ENCODE measurements around the gene TMPRSS4.

TMPRSS4 gene, protein sequence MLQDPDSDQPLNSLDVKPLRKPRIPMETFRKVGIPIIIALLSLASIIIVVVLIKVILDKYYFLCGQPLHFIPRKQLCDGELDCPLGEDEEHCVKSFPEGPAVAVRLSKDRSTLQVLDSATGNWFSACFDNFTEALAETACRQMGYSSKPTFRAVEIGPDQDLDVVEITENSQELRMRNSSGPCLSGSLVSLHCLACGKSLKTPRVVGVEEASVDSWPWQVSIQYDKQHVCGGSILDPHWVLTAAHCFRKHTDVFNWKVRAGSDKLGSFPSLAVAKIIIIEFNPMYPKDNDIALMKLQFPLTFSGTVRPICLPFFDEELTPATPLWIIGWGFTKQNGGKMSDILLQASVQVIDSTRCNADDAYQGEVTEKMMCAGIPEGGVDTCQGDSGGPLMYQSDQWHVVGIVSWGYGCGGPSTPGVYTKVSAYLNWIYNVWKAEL

DNA sequence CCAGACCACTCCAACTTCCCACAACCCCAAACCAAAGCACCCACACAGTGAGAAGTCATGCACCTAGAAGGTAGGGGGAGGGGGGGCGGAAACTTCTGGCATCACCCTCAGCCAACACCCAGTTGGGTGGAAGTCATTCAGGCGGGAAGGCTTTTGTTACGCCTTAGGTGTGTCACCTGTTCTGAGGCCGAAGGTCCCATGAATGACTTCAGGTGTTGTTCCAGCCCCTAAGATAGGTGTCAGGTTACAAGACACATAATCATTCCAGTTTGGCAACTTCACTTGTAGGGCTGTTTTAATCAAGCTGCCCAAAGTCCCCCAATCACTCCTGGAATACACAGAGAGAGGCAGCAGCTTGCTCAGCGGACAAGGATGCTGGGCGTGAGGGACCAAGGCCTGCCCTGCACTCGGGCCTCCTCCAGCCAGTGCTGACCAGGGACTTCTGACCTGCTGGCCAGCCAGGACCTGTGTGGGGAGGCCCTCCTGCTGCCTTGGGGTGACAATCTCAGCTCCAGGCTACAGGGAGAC, at the start of gene TMPRSS4:
Gene TMPRSS4, plus strand, starts transcription at position 325 of the 528 bp plus-strand sequence. CDS start 225 bp downstream, outside the sequence.
- no peak for ATAC-seq

DNA sequence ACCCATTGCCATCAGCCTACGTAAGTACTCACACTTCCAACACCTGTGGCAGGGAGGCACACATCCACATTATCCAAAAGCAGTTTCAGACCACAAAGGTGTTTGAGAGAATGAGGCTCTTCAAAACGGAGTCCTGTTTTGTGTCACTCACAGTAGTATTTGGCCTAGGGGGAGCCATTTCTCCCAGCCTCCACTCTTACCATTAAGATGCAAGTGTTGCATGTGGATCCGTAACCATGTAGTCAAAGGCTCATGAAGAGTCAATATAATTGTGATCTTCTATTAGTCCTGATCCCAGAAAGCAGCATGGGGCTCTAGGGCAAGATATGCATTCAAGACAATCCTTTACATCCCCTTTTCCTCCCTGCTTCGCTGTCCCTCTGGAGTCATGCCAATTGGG, 49.2 kb upstream of the TMPRSS4 start:
- no peak for ATAC-seq

DNA sequence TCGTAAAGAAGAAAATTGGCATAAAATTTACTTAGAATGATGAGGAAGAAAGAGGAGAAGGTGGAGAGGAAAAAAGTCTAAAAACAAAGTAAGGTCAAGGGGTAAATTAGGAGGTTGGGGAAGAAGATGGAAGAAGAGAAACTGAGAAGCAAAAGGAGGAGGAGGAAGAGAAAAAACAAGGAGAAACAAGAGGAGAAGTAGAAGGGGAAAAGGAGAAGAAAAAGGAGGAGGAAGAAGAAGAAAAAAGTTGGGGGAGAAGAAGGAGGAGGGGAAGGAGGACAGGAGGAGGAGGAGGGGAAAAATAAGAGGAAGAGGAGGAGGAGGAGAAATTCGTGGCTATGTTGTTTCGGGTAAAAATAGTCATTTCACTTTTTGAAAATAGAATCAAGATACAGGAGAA, 48.3 kb upstream of the TMPRSS4 start:
- ATAC-seq, result no peak

DNA sequence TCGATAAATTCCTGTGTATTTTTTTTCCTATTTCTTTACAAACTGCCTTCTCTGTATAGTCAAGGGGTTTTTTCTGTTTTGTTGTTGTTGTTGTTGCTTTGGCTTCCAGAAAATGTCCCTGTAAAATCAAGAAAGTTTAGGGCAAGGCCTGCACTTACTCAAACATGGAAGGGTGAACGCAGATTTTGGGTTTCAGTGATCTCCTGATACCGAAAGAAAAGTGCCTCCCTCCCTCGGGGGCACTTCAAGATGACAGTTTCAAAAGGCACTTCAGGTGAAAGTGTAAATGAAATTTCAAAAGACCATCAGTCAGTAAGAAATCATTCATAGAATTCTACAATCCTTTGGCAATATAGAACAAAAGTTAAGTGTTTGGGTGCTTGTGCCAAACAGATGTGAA, 43.4 kb upstream of the TMPRSS4 start:
- no peak for ATAC-seq

DNA sequence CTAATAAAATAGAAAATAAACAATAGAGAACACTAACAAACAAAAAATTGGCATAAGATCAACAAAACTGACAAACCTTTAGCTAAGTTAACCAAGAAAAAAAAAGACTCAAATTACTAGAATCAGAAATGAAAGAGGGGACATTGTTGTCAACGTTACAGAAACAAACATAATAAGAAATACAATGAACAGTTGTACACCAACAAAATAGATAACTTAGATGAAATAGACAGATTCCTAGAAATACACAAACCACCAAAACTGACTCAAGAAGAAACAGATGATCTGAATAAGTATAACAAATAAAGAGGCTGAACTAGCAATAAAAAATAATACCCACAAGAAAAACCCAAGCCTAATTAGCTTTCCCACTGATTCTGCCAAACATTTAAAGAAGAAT, 34.7 kb upstream of the TMPRSS4 start:
- no peak for ATAC-seq

DNA sequence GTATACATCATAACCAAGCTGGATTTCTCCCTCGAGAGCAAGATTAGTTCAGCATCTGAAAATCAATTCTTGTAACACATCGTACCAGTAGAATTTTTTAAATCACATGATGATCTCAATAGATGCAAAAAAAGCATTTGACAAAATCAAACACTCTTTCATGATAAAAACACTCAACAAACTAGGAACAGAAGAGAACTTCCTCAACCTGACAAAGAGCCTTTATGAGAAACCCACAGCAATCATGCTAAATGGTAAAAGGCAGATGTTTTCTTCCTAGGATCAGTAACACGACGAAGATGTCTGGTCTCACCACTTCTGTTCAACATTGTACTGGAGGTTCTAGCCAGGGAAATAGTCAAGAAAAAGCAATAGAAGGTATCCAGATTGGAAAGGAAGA, 34.1 kb upstream of the TMPRSS4 start:
- ATAC-seq, result no peak

DNA sequence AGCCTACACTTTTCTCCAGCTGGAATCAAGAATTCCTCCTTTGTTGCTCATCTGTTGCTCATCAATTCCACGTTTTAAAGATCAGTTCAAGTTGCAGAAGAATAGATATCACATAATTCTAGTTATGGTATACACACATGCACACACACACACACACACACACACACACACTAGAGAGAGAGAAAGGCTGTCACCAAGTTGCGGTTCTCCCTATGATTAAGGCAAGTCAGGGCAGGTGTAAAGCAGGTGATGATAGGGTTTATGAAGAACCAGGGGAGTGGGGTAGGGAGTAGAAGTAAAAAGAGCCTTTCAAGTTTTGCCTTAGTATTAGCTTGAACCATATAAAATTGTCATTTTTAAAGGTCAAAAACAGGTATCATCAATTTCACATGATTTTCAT, 31.7 kb upstream of the TMPRSS4 start:
- ATAC-seq, result peak; percentile 28 to 38

DNA sequence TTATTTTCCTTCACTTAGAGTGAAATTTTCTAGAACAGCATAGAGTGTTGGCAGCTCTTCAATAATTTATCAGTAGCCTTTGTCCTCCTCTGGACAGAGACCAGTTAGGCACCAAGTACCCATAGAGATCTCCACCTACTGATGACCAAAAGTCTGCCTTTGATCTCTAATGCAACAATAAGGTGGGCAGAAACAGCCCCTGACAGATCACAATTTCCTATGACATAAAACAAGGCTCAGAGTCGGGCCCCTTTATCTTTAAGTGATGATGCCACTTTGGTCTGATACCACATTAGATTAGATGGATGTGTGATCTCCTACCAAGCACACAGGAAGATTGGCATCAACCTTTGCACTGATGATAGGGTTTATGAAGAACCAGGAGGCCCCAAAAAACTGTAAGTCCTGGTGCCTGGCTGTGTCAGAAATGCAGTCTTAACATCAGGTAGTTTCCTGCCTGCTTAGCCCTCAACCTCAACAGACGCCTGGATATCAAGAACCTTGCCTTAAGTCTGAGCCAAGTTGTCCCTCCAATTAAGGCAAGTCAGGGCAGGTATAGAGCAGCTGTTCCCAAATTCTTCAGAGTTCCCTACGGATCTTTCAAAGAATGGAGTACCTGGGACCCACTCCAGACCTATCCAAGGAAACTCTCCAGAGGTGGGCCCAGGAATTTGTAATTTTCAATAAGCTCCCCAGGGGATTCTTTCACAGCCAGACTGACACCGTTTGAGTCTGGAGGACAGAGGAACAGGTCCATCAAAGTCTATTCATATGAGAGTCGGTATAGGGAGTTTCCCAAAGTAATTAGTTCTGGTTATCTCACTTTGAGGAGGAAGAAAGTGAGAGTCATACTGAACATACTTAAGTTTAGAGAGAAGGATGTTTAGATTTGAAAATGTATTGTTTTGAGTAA, 30.6 kb upstream of the TMPRSS4 start:
- peak; percentile 76 to 81 for ATAC-seq

DNA sequence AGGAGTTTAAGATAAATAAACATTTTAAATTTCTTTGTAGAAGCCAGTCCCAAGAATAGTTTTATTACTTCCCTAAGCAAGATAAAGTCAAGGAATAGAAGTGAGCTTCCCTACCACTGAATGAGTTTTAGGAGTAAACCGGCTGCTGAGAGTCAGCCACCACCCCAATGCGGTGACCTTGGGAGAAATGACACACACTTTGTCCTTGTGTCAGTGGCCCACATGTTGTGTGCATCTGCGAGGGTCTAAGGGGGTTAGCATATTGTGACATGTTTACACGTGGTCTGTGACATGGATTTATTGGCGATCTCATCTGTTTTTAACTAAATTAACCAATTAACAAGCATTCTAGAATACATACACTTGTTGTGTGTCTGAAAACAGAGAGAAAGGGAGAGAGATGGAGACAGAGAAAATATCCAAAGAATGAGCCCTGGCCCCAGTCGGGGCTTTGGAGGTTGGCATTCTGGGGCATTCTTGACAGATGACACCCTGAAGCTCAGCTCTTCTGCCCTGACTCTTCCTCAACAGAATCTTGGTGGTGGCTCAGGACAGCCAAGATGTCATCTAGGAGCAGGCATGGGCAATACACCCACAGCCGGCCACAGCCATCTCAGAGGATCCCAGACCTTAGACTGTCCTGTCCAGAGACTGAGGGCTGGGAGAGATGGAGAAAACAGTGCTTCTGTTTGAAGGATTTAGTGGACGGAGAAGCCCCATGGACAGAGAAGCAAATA, 29.7 kb upstream of the TMPRSS4 start:
- ATAC-seq, result no peak

DNA sequence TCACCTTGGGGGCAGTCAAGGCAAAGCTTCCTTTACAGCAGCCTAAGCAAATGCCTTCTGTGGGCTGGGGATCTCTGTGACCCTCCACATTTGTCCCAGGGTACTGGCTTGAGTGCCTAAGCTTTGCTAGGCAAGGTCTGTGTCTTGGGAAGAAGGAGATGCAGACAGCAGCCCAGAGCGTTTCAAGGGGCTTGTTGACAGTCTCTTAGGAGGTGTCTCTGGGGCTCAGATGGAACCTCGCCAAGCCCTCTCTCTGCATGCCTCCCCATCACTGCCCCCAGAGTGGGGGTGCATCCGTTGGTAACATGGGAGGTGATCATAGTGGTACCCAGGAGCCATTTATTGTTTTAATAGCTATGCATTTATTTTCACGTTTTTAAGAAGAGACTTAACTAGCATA, 29.1 kb upstream of the TMPRSS4 start:
- no peak for ATAC-seq

DNA sequence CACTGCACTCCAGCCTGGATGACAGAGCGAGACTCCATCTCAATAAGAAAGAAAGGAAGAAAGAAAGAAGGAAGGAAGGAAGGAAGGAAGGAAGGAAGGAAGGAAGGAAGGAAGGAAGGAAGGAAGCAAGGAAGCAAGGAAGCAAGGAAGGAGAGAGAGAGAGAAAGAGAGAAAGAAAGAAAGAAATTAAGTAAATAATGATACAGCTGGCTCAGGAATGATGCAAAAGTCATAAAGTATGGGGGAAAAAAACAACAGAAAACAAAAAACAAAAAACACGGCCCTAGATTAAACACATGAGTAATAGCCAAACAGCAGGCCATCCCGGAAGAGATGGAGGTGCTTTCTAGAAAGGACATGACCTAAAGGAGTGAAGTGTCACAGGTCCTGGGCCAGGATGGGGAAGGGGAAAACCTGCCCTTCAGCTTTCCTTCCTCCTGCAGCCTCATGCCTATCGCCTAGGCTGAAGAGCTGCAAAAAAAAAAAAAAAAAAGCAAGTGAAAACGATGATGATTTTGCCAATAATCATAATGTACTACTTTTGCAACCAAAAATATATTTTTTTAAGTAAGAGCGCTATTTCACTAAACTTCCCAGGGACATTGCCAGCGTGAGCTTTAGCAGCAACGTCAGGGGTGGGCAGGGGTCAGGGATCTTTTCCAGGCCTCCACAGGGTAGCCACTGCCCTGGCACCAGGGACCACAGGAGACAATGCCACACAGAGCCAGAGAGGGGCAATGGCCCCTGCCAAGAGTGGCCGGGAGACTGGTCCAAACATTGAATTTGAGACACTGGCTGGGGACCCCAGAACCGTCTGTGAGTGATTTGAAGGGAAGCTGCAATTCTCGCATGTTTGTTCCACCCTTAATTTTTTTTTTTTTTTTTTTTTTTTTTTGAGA, 28.2 kb upstream of the TMPRSS4 start:
- no peak for ATAC-seq

DNA sequence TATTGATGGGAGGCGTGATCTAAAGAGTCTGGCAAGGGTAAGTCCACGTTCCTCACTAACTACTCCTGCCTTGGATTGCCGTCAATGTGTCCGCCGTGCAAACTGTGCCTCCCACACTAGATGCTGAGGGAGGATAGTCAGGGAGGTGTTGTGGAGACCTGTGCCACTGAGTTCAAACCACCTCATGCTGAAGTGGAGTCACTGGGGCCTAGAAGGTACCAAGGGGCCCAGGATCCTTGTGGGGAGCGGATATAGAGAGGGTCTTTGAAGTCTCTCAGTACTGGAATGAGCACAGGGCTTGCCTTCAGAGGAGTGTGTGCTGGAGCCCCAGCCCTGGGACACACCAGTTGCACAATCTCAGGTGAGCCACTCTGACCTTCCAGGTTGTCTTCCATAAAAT, 27.1 kb upstream of the TMPRSS4 start:
- no peak for ATAC-seq

DNA sequence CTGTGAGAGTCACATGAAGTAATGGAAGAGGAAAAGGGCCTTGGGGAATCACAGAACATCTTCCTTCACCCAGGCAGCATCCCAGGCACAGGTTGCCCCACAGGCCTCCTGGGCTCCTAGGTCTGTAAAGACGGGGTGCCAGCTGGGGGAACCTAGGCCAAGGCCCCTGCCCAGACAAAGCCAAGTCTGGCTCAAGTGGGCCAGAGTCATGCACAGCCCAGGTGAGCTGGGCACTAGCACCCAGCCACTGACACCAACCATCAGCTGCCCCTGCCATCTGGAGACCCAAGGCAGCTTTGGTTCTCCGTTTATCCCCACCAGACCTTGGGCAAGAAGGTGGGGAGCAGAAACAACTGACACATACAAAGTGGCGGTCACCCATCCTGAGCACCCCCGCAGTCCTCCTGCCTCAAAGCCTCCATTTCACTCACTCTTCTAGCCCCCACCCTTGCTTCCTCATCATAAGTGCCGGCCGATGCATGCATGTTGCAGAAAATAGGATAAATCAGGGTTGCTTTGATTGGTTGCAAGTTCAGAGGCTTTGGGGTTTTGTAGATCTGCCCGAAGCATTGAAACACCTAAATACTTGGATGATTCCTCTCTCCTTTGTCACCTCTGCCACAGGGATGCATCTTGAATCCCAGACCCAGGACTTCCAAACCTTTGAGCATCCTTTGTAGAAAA, 26.5 kb upstream of the TMPRSS4 start:
- ATAC-seq, result no peak

DNA sequence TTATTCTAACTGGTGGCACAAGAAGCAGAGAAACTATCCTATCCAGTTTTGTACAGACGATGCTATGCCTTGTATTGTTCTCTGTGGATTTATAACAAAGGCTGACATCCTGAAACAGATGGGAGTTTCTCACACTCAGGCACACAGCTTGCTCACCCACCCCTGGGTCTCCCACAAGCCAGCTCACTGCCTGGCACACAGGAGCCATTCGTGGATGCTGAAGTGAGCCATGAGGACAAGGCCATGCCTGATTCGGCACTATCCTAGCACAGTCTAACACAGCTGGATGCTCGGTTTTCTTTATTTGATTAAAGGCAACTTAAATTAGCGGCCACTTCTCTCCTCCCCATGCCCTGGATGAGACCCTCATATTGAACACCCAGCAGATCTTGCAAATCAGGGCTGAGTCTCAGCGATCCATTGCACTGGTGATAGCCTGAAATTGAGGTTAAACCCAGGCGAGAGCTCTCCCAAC, 25.7 kb upstream of the TMPRSS4 start:
- ATAC-seq, result no peak

DNA sequence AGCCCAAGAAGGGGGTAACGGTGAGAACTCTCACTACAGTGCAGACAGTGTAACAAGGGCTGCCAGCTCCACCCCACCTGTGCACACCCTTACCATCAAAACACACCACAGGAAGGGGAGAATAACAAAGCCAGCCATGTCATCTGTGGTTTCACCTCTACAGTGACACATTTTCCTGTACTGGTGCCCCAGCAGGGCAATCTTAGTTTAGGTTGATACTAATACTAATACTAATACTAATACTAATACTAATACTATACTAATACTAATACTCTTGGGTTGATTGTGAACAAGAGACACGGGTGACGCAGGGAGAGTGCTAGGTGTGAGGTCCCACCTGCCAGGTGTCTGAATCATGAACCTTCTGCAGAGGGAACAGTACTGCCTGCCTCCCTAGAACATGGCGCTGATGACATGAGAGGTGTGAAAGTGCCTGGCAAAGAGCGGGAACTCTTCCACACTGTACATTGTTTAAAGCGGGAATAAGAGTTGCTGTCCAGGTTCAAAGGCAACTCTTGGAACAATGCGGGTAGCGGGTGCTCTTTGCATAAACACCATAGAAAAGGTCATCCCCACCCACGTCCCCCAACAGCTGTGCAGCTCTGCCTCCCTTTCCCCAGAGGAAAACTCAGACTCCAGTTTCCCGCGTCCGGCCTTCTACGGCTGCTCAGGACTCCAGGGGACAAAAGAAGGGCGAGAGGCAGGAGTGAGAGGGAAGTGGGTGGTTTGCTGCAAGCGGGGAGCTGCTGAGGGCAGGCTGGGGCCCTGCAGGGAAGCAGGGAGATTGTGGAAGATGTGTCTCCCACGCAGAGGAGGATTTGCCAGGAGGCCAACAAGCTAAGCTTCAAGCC, 25.0 kb upstream of the TMPRSS4 start:
- ATAC-seq, result peak; percentile 93 to 94

DNA sequence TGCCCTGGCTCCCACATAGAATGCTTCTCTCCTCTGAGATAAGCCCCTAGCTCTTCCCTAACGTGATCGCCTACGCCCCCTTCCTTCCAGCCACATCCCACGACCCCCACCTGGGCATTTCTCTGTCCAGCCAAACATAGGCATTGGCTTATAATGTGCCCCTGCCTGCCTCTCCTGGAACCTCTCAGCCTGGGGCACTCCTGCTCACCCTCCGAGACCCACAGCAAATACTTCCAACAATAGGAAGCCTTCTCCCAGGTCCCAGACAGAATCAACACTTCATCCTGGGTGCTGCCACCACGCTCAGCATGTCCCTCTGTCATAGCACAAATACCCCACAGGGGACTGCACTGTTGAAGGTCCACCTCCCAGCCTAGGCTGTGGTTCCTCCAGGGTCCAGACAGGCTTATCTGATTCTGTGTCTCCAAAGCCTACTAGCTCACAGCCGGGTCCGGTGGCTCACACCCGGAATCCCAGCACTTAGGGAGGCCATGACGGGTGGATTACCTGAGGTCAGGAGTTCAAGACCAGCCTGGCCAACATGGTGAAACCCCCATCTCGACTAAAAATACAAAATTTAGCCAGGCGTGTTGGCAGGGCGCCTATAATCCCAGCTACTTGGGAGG, 24.2 kb upstream of the TMPRSS4 start:
- ATAC-seq, result no peak

DNA sequence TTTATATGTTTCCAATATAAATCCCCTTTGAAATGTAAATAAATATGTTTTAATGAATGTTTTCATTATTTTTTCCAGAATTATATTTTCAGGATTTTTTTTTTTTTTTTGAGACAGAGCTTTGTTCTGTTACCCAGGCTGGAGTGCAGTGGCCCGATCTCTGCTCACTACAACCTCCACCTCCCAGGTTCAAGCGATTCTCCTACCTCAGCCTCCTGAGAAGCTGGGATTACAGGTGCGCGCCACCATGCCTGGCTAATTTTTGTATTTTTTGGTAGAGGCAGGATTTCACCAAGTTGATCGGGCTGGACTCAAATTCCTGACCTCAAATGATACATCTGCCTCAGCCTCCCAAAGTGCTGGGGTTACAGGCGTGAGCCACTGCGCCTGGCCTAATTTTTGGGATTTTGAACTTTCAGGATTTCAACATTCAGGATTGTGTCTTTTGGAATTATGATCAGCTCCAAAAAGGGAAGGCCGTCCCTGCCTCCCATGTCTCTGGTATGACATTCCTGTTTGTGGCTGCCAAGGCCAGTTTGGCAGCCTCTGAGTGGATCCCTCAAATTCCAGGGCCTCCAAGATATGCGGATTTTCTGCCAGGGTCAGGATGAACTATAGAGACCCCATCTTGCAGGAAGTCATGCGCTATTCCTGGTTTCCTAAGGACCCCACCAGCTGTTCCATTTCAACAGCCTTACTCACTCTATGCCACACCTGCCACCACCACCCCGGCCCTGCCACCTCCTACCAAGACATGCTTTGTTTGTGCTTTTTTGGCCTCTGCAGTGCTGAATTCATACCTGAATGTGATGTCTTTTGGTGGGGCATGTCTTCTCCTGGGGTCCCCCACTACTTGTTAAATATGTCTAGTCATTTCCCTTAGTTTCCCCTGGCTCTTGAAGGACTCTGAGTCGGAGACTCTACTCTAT, 21.9 kb upstream of the TMPRSS4 start:
- no peak for ATAC-seq

DNA sequence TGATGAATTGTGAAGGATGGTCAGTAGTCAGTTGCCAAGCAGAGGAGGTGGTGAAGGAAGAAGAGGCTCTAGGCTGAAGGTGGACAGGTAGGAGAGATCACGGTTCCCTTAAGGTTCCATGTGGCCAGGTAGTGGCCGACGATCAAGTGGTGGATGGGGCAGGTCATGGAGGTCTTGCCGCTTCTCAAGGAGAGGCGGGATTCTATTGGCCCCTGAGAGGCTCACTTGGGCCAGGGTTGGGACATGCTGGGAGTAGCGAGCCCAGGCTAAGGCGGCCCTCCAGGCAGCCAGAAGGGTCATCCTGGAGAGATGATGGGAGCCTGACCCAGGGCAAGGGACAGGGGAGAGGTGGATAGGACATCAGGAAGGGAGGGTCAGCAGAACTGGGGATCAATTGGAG, 20.9 kb upstream of the TMPRSS4 start:
- no peak for ATAC-seq
